PC-3 (cell line): ENCODE measurements around the gene DRC1. TPM values are rescaled to one million over a fixed set of nuclear protein-coding genes. Genes with fewer than 3 reads are reported as not detected.

Experiments used
- ATAC-seq: fragments of 200-7000 bp; cut with Tn5 transposase; 2 replicates; pipeline ENCODE4 v1.9.1; 2020; ENCODE audit warnings: mild to moderate bottlenecking, moderate library complexity
- BruUV-seq: library from RNA; stranded (reverse); fragments of 400-500 nt; replicated peaks from 2 replicates; lab custom pipeline; 2021; lab: Mats Ljungman, UMichigan
- CTCF ChIA-PET: fragments of 300-600 bp; sonication (Branson Sonifier 250); formaldehyde crosslinking; loops from one replicate; lab custom pipeline; 2022; ENCODE audit warnings: antibody characterized with exemption; lab: Charles Lee
- POLR2A ChIA-PET: fragments of 300-600 bp; sonication (Branson Sonifier 250); formaldehyde crosslinking; loops from one replicate; lab custom pipeline; 2022; ENCODE audit warnings: antibody characterized with exemption; ENCODE audit not compliant: unreplicated experiment; lab: Charles Lee
- DNase-seq: peaks from one replicate; pipeline ENCODE4 v3.0.0-alpha.2; 2015
- H2AFZ ChIP-seq: fragments of 300-600 bp; sonication (generic); 2 replicates; pipeline ENCODE4 v1.6.0; 2016; ENCODE audit warnings: antibody characterized with exemption, low read length
- H3F3A ChIP-seq: fragments of 300-600 bp; sonication (generic); one replicate; pipeline ENCODE4 v1.6.0; 2017; ENCODE audit warnings: antibody characterized with exemption, low read length, control low read depth, mild to moderate bottlenecking; ENCODE audit not compliant: unreplicated experiment
- H3K27ac ChIP-seq: fragments of 300-600 bp; sonication (generic); 2 replicates; pipeline ENCODE4 v1.5.1; 2016; ENCODE audit warnings: mild to moderate bottlenecking, low read length
- H3K27me3 ChIP-seq: fragments of 300-600 bp; sonication (generic); 2 replicates; pipeline ENCODE4 v1.6.1; 2016; ENCODE audit warnings: low read length, mixed read lengths
- H3K36me3 ChIP-seq: fragments of 300-600 bp; sonication (generic); 2 replicates; pipeline ENCODE4 v1.6.1; 2016; ENCODE audit warnings: low read depth, mixed run types, low read length, mixed read lengths
- H3K4me1 ChIP-seq: fragments of 300-600 bp; sonication (generic); 2 replicates; pipeline ENCODE4 v1.5.1; 2016; ENCODE audit warnings: low read length; ENCODE audit not compliant: insufficient read depth
- H3K4me2 ChIP-seq: fragments of 300-600 bp; sonication (generic); 2 replicates; pipeline ENCODE4 v1.6.0; 2016; ENCODE audit warnings: low read length
- H3K4me3 ChIP-seq: fragments of 300-600 bp; sonication (generic); 2 replicates; pipeline ENCODE4 v1.5.1; 2016; ENCODE audit warnings: mild to moderate bottlenecking, low read length, mixed read lengths
- H3K79me2 ChIP-seq: fragments of 300-600 bp; sonication (generic); 2 replicates; pipeline ENCODE4 v1.6.1; 2017; ENCODE audit warnings: low read length, mixed read lengths
- H3K9ac ChIP-seq: fragments of 300-600 bp; sonication (generic); 2 replicates; pipeline ENCODE4 v1.6.0; 2016; ENCODE audit warnings: mild to moderate bottlenecking, low read length
- H3K9me2 ChIP-seq: fragments of 300-600 bp; sonication (generic); replicated peaks from 2 replicates; pipeline ENCODE4 v1.6.1; 2016; ENCODE audit warnings: mixed run types, low read length, mixed read lengths
- H3K9me3 ChIP-seq: fragments of 300-600 bp; sonication (generic); 2 replicates; pipeline ENCODE4 v1.6.1; 2016; ENCODE audit warnings: low read length, mixed read lengths
- H4K20me1 ChIP-seq: fragments of 300-600 bp; sonication (generic); 2 replicates; pipeline ENCODE4 v1.6.1; 2016; ENCODE audit warnings: low read length, mixed read lengths
- EZH2 ChIP-seq: fragments of 300-600 bp; sonication (generic); IDR thresholded peaks from one replicate; pipeline ENCODE4 v1.6.1; 2017; ENCODE audit warnings: antibody characterized with exemption, mild to moderate bottlenecking, low read length; ENCODE audit not compliant: unreplicated experiment
- EZH2phosphoT487 ChIP-seq: fragments of 300-600 bp; sonication (generic); IDR thresholded peaks from 2 replicates; pipeline ENCODE4 v1.6.1; 2018; ENCODE audit warnings: mild to moderate bottlenecking, antibody characterized with exemption, low read length, borderline replicate concordance
- intact Hi-C: fragments of 100-400 bp; cut with micrococcal nuclease; formaldehyde crosslinking; loops from 2 replicates; pipeline ENCODE4 v1.9.0; 2023
- total RNA-seq: library from RNA; depleted of rRNA; stranded (reverse); fragments of >200 nt; gene quantifications from 2 replicates; pipeline ENCODE4 v1.2.3, GENCODE V29; 2014
- TF ChIP-seq, protein P1 (sequence below): fragments of 300-600 bp; sonication (generic); conservative IDR thresholded peaks from 2 replicates; pipeline ENCODE4 v1.5.1; 2017; ENCODE audit warnings: antibody characterized with exemption, low read depth, mild to moderate bottlenecking, low read length

Gene DRC1
- total RNA-seq, 1 experiment from 2014 or later = not detected

DNA sequence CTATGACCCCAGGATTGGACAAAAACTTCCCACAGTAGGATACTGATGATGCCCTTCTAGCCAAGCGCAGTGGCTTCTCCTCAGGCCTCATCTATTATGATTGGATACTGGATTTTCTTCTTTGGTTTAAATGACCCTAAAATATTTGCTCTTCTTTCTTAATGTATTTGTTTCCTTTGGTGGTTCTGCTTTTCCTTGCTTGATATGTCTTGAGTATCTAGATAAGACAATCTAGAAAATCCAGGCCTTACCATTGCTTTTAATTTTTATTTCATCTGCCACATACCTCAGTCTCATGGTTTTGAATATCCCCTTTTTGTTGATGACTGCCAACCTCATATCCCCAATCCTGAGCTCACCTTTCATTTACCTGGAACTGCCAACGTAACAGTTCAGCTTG is 40.6 kb downstream of the DRC1 start:
- H3K9me2 ChIP-seq = no peaks in the 10 kb centered on the region
- no peak overlapping the region for H3K4me2 ChIP-seq
- H3K9me3 ChIP-seq = no peaks in the 10 kb centered on the region
- POLR2A ChIA-PET = no interaction called here
- H3K4me1 ChIP-seq = no peaks in the 10 kb centered on the region
- no TSS peak for BruUV-seq
- no peak overlapping the region for H3K9ac ChIP-seq
- no peaks in the 10 kb centered on the region for H3K36me3 ChIP-seq
- intact Hi-C loops = no loop called here
- DNase-seq (no peak), ATAC-seq (no peak)
- H3K79me2 ChIP-seq = no peaks in the 10 kb centered on the region
- no peaks in the 10 kb centered on the region for H3F3A ChIP-seq
- CTCF ChIA-PET = no interaction called here
- H3K4me3 ChIP-seq = no peak overlapping the region
- no peak overlapping the region for H2AFZ ChIP-seq
- TF ChIP-seq, protein P1, sequence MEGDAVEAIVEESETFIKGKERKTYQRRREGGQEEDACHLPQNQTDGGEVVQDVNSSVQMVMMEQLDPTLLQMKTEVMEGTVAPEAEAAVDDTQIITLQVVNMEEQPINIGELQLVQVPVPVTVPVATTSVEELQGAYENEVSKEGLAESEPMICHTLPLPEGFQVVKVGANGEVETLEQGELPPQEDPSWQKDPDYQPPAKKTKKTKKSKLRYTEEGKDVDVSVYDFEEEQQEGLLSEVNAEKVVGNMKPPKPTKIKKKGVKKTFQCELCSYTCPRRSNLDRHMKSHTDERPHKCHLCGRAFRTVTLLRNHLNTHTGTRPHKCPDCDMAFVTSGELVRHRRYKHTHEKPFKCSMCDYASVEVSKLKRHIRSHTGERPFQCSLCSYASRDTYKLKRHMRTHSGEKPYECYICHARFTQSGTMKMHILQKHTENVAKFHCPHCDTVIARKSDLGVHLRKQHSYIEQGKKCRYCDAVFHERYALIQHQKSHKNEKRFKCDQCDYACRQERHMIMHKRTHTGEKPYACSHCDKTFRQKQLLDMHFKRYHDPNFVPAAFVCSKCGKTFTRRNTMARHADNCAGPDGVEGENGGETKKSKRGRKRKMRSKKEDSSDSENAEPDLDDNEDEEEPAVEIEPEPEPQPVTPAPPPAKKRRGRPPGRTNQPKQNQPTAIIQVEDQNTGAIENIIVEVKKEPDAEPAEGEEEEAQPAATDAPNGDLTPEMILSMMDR = no peak
- TF ChIP-seq EZH2phosphoT487 = no peak
- no peak for TF ChIP-seq EZH2
- H4K20me1 ChIP-seq = no peaks in the 10 kb centered on the region
- no peaks in the 10 kb centered on the region for H3K27me3 ChIP-seq
- no peak overlapping the region for H3K27ac ChIP-seq

DNA sequence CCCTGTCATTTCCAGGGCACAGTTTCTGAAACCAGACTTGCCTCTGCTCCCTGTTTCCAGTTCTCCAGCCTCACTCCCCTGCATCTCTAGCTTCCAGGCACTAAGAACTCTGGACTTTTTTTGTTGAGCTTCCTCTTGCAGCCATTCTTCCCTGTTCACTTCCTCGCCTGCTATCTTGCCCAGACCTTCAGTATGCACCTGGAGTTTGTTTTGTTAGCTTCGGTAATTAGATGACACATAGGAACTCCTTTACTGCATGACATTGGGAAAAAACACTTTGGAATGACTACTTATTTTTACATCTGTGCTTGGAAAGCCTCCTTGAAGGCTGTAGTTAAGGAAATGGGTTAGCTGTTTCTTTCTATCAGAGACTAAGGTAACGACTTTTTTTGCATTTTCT is 41.0 kb downstream of the DRC1 start:
- H4K20me1 ChIP-seq = no peaks in the 10 kb centered on the region
- H2AFZ ChIP-seq = no peak overlapping the region
- no peak overlapping the region for H3K4me2 ChIP-seq
- TF ChIP-seq EZH2 = no peak
- TF ChIP-seq EZH2phosphoT487 = no peak
- TF ChIP-seq, protein P1 = no peak
- H3K27ac ChIP-seq = no peak overlapping the region
- no TSS peak for BruUV-seq
- no peaks in the 10 kb centered on the region for H3K4me1 ChIP-seq
- H3K9me3 ChIP-seq = no peaks in the 10 kb centered on the region
- no peaks in the 10 kb centered on the region for H3K9me2 ChIP-seq
- POLR2A ChIA-PET = no interaction called here
- H3F3A ChIP-seq = no peaks in the 10 kb centered on the region
- no peaks in the 10 kb centered on the region for H3K27me3 ChIP-seq
- DNase-seq = no peak
- no peaks in the 10 kb centered on the region for H3K79me2 ChIP-seq
- intact Hi-C loops = no loop called here
- H3K36me3 ChIP-seq = no peaks in the 10 kb centered on the region
- CTCF ChIA-PET = no interaction called here
- no peak overlapping the region for H3K4me3 ChIP-seq
- no peak overlapping the region for H3K9ac ChIP-seq
- ATAC-seq = no peak

DNA sequence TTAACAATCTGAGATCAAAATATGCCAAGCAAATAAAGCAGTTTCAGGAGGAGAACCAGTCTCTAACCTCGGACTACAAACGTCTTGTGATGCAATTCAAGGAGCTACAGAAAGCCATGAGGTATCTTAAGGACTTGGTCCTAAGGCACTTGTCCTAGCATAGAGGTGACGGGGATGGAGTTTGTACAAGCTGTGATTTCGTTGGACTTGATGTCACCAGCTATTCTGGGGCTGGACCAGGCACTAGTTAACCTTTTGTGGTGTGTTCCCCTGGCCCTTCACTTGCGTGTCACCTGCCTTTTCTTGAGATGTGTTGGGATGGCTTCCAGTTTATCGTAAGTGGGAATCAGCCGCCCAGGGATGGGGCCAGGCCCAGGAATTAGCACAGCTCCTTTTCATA is 42.5 kb downstream of the DRC1 start:
- Histone ChIP-seq H3K9me2 (no peaks in the 10 kb centered on the region), H2AFZ (no peak overlapping the region), H3K9ac (no peak overlapping the region), H3K4me3 (no peak overlapping the region), H4K20me1 (no peaks in the 10 kb centered on the region), H3K9me3 (no peaks in the 10 kb centered on the region), H3K4me2 (no peak overlapping the region), H3K36me3 (no peaks in the 10 kb centered on the region), H3K4me1 (no peaks in the 10 kb centered on the region), H3K27ac (no peak overlapping the region), H3K27me3 (no peaks in the 10 kb centered on the region), H3F3A (no peaks in the 10 kb centered on the region), H3K79me2 (no peaks in the 10 kb centered on the region)
- BruUV-seq = no TSS peak
- ChIA-PET CTCF (no interaction called here), POLR2A (no interaction called here)
- intact Hi-C loops = no loop called here
- ATAC-seq (no peak), DNase-seq (no peak)
- TF ChIP-seq, protein P1 = no peak
- TF ChIP-seq EZH2 (no peak), EZH2phosphoT487 (no peak)
